Prostate gland (tissue), 2 donors: ENCODE data around the gene ZBTB25.

Experiments
- POLR2A ChIP-seq: fragments of 450-650 bp; IDR thresholded peaks from one replicate; pipeline ENCODE4 v1.6.1; 2016; ENCODE audit warnings: antibody characterized with exemption, mild to moderate bottlenecking
- POLR2AphosphoS5 ChIP-seq: sonication (generic); formaldehyde crosslinking; IDR thresholded peaks from one replicate; pipeline ENCODE4 v1.6.1; 2017; ENCODE audit warnings: antibody characterized with exemption
- TF ChIP-seq, protein P1 (sequence below), 4 experiments: fragments of 200-600 bp in 2 of 4; fragments of 450-650 bp in 2 of 4; sonication (generic) in 2 of 4; IDR thresholded peaks; 1 replicate in 3 of 4; 2 replicates in 1 of 4; pipeline ENCODE4 v1.5.1; 2016 to 2019; ENCODE audit warnings: antibody characterized with exemption in 4 of 4, mild to moderate bottlenecking in 2 of 4, moderate library complexity in 2 of 4

DNA sequence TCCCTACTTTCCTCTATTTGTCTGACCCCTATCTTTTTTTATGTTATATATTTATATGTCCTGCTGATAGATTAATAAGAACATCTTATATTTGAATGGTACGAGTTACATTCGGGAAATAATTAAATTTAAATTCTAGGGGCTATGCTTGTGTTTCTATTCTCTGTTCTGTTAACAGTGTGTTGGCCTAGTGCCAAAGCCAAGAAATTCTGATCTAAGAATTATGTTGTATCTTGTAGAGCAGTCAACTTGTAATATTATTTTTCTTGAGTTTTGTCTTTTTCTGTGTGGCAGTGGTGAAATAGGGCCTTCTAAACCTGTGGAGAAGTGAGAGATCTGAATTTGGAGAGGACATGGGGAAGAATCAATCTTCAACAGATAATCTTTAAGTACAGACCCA is 27.9 kb upstream of the ZBTB25 start:
- TF ChIP-seq POLR2A: no peak
- TF ChIP-seq, protein P1, sequence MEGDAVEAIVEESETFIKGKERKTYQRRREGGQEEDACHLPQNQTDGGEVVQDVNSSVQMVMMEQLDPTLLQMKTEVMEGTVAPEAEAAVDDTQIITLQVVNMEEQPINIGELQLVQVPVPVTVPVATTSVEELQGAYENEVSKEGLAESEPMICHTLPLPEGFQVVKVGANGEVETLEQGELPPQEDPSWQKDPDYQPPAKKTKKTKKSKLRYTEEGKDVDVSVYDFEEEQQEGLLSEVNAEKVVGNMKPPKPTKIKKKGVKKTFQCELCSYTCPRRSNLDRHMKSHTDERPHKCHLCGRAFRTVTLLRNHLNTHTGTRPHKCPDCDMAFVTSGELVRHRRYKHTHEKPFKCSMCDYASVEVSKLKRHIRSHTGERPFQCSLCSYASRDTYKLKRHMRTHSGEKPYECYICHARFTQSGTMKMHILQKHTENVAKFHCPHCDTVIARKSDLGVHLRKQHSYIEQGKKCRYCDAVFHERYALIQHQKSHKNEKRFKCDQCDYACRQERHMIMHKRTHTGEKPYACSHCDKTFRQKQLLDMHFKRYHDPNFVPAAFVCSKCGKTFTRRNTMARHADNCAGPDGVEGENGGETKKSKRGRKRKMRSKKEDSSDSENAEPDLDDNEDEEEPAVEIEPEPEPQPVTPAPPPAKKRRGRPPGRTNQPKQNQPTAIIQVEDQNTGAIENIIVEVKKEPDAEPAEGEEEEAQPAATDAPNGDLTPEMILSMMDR (IDR thresholded peaks at IDR 0.05): no peak
- no peak for TF ChIP-seq POLR2AphosphoS5
